Measurements from ENCODE around the gene SCIMP.

- no peak for TF ChIP-seq CTCF (conservative IDR thresholded peaks at IDR 0.05)
- TF ChIP-seq EZH2 (IDR thresholded peaks at IDR 0.05; ENCODE audit: low read depth) = no peak
These were observed 51.9 kb downstream of the SCIMP start for GRCh38 chr17:5182597-5183409.
